HG02798 (cell line): ENCODE results near the gene FHL2.

ENCODE experiments used
- ATAC-seq: cut with Tn5 transposase; IDR thresholded peaks from one replicate; pipeline ENCODE4 v1.9.1; 2021; ENCODE audit warnings: mild to moderate bottlenecking; ENCODE audit not compliant: unreplicated experiment, poor library complexity

FHL2 gene

DNA sequence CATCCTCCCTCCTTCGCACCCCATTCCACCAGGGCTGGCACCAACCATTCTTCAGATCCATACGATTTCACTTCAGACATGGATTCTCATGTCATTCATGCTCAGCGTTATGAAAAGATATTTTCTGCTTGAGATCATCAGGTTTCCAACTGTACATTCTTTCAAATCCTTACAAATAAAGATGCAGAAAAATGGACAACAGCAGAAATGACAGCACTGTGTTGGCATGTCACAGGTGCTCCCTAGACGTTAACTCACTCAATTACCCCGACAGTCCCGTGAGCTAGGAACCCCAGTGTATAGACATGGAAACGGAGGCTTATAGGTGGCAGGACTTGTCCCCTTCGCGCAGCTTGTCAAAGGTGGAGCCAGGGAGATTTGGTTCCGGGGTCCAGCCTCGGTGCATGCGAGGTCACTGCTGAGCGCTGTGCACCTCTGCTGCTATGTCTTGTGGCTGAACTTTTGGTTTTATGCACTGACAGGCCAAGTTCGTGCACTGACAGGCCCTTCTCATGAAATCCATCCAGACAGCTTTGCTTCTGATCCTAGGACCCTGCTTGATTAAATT is 17.7 kb downstream of the FHL2 start:
- no peak for ATAC-seq

DNA sequence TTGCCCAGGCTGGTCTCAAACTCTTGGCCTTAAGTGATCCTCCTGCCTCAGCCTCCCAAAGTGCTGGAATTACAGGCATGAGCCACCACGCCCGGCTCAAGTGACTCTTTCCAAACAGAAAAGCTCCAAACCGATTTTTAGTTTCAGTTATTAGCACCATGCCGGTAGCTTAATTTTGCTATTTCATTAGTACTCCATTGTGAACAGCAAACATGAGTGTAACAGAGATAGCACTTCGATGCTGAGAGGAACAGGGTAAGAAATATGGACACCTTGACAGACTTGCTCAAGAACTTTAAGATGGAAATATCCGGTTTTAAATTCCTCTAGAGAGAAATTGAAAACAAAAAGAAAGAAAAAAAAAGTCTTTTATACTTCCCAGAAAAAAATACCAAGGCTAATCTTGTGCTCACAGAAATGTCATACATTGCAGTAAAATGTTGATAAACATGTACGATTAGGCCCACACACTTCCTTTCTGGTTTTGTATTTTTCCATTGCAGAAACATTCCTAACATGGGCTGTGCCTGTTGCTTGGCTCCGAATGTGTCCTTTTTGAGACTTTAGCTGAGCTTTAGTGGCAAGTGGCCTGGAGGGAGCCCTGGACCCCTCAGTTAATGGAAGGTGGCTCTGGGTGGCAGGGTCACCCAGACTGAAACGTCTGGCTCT is 18.3 kb downstream of the FHL2 start:
- ATAC-seq: no peak

DNA sequence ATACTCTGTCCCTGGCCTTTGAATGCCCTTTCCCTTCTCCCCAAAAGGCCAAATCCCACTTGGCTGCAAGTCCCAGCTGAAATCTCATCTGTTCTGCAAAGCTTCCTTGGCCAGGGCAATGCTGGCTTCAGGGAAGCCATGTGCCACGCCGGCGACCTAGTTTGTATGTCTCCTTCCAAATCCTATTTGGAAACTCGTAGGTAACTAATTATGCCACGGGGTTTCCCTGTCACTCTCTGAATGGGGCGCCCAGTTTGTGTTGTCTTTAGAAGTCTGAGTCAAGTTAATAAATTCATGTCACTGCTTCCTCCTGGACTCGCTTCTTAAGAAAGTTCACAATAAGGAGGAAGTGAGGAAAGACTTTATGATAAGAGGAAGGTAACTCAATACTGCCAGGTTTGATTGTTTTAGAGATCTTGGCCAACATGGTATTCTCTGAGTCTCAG is 19.1 kb downstream of the FHL2 start:
- no peak for ATAC-seq

DNA sequence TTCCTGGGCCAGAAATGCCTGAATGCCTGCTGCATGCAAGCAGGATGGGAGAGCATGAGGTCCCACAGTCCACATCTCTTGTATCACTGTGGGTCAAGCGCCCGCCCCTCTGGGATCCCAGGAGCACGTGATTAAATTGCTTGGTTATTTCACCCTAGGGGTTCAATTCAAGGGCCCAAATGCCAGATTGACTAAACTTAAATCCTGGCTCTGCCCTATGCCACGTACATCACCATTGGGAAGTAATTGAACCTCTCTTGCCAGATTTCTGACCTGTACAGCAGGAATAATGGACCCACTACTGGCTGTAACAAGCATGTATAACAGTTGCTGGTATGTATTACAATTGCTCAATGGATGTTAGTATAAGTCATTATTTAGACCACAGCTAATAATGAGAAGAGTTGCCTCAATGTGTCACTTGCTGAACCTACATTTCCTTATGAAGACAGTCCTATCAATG is 19.9 kb downstream of the FHL2 start:
- no peak for ATAC-seq

DNA sequence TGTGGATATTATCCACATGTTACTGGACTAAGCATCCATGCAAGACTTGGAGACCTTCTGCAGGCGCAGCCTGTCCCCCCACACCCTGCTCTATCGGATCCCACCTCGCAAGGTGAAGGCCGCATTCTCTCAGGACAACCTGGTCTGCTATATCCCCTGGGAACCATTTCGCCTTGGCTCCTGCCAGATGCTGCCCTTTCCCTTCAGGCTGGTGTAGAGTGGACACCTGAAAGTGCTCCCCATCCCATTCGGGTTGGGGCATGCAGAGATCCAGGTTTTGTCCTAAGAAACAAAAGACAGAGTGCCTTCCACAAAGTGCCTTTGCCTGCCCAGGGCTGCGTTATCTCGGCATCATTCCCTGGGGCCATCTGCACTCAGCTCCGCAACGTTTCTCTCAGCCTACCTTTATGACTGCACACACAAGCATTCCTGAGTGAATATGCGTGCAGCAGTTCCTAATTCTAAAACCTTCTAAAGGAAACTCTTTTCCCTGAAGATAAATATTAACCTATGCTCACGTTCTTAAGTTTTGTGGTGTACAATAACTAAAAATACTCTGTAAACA is 20.5 kb downstream of the FHL2 start:
- no peak for ATAC-seq

DNA sequence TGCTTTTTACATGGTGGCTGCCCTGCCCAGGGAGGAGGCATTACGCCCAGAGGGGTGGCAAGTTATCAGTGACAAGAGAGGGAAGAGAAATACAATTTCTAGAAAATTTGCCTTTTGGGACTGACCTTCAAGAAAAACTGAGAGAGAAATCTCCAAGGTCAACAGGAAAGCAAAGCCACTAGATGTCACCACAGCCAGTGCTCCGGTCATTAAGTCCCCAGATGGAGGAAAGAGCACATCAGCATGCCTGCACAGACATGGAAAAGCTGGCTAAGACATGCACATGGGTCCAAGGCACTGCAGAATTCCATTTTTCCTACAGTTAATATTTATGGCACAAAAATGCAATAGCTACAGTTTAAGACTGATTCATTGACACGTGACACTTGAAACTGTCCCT is 21.0 kb downstream of the FHL2 start:
- no peak for ATAC-seq

DNA sequence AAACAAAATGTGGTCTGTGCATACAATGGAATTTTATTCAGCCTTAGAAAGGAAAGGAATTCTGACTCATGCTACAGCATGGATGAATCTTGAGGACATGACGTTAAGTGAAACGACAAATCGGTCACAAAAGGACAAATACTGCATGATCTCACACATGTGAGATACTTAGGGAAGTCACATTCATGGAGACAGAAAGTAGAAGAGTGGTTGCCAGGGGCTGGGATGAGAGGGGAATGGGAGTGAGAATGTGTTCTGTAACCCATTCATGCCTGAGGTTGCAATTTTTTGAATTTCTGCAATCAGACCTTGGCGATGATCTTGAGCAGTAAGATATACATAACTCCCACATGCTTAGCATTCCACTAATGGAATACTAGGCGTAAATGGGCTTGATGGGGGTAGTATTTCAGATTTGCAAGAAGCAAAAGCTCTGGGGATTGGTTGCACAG is 22.0 kb downstream of the FHL2 start:
- ATAC-seq: no peak

DNA sequence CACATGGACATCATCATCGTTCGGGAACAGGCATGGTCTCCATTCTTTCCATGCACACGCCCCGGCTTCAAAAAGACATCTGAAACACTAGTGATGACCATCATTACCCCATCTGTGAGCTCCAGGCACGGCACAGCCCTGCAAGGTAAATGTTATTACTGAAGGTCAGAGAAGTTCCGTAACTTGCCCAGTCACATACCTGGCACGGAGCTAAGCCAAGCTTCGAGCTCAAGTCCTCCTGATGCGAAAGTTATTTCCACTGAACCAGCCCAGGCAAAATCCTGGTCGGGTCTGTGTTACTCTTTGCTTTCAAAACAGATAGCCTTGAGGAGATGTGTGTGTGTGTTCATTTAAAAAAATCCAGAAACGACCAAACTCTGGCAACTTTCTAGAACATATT is 22.8 kb downstream of the FHL2 start:
- no peak for ATAC-seq

DNA sequence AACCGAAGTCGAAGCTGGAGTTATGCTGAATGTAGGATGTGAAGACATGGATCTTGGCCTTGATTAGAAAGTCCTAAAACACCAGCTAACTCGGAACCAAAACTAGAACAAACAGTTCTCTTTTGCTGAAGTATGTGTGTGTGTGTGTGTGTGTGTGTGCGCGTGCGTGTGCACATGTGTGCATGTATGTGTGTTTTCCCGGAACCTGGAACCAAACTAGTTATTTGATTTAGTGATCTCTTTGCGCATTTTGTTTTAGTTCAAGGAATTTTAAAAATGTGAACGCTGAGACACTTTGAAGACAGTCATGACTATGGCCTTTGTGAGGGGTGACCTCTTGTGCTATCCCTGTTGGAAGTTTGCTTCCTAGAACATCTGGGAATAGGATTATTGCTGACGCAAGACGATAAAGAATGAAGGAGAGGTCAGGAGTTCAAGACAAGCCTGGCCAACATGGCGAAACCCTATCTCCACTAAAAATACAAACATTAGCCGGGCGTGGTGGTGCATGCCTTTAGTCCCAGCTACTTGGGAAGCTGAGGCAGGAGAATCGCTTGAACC is 23.8 kb downstream of the FHL2 start:
- ATAC-seq: no peak

DNA sequence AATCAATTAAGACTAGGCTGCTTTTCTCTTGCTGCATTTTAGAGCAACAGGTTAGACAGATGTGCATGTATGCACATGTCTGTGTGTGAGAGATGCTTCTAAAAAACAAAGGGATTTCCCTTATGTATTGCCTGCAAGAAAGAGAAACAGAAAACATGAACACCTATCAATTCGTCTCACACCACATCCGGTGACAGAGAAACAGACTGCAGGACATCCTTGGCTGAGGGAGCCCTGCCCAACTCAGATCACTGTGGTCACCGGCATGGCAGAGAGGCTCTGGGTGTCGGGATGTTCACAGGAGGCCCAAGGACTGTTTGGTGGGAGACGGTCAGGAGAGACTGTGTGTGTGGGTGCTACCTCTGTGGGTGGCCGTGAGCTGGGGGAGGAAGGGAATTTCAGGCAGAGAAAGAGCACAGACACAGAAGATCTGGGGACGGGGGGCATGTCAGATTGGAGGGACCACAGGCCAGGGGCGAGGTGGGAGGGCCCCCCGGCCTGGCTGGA is 24.9 kb downstream of the FHL2 start:
- peak; percentile 96 for ATAC-seq

DNA sequence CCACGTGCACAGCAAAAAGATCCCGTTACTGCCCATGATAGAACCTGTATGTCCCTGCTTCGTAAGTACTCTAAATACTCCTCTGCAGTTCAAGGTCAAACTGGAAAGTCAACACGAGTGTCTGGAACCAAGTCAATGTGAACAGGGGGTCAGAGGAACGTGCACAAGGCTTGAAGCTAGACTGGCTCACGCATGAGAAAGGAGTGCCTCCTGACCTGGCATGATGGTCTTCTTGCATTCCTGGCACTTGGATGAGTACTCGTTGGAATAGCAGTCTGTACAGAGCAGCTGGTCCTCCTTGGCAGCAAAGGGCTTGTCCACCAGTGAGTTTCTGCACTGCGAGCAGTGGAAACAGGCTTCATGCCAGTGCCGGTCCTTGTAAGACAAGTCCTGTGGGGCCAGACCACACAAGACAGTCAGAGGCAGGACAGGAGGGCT is 25.5 kb downstream of the FHL2 start:
- ATAC-seq: peak; percentile 14

DNA sequence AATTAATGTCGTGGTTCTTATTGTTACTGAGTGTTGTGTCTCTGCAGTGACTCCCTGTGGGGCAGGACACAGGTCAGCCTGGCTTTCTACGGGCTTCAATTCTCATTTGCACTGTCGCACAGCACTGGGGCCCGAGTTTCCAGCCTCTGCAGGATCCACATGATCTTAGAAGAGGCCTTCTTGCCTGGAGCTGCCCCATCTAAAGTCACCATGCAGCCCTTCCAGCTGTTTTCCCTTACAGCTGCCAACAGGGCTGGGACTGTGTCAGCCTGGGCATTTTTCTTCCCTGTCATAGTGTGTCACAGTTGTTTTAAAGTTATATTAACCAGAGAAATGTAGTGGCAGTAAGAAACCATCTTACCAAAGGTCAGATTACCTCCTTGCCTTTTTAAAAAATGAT is 27.0 kb downstream of the FHL2 start:
- ATAC-seq: no peak

DNA sequence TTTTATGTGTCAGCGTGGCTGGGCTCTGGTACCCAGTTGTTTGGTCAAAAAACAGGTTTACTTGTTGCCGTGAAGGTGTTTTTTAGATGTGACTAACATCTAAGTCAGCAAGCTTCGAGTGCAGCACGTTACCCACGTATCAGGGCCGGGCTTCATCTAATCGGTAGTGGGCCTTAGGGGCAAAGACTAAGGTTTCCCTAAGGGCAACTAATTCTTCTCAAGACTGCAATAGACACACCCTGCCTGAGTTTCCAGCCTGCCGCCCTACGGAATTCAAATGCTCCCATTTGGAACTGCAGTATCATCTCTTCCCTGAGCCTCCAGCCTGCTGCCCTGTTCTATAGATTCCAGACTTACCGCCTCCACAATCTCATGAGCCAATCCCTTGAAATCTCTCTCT is 27.7 kb downstream of the FHL2 start:
- no peak for ATAC-seq

DNA sequence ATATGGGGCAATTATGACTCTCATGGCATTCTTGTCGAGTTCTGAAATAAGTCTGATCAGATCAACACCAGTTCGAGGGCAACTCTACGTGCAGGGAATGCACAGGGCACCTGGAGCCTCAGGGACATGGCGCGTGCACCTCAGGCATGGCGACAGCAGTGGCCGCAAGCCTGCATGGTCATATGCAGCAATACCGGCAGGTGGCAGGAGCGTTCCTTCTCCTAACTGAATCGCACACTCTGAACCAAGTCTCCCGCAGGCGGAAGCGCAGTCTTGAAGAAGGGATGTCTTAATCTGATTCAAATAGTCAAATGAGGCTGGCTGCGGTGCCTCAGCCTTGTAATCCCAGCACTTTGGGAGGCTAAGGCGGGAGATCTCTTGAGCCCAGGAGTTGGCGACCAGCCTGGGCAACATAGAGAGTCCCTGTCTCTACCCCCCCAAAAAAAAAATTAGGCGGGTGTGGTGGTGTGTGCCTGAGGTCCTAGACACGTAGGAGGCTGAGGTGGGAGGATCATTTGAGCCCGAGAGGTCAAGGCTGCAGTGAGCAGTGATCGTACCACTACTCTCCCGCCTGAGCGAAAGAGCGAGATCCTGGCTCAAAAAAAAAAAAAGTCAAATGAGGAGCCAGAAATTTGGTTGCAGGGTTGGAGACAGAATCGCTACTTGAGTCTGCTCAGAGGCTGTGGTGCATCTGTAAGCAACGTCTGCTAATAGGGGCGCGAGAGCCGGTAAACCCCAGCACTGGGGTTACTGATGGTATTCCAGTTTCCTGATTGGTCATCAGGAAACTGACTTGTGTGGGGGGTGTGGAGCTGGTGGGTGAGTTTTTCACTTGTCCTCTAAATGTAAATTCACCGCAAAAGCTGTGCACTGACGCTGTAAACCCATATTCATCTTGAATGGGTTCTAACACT is 28.8 kb downstream of the FHL2 start:
- ATAC-seq: peak; percentile 84

DNA sequence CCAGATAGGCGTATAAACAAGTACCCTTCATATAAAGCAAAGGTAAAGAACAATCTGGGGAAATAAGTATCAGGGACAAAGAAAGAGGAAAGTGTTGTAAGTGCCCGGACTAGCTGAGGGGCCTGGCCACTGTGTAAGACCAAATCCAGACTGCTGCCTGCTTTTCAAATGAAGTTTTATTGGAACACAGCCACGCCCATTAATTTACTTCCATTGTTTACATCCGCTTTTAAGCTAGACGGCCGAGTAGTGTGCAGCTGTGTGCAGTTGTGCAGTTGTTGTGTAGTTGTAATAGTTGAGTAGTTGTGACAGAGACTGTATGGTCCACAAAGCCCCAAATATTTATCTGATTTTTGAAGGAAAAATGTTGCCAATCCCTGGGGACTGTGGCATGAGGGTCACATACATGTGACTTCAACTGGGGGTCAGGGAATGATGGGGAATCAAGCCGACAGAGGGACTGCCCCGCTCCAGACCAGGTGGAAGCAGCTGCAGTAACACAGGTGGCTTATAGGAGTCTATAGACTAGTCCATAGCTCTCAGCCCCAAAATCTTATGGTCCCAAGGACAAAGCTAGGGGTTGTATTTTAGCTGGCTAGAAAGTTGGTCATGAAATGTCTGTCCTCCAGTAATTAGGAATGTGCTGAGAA is 30.0 kb downstream of the FHL2 start:
- no peak for ATAC-seq

DNA sequence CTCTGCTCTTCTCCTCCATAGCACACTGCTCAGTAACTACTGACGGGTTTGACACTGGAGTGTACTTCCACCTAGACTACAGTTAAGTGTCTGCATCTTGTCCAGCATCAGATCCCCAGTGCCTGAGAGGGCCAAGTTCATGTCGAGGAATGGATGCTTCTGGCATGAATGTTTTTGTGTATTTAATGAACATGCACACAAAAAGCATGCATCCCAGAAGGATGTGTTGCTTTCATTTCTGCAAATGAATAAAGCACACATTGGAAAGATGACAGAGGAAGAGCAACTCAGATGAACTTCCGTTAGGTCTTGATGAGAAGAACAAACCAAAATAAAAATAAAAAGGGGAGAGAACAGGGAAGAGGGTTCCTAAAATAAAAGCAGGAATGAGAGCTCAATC is 33.6 kb downstream of the FHL2 start:
- no peak for ATAC-seq

DNA sequence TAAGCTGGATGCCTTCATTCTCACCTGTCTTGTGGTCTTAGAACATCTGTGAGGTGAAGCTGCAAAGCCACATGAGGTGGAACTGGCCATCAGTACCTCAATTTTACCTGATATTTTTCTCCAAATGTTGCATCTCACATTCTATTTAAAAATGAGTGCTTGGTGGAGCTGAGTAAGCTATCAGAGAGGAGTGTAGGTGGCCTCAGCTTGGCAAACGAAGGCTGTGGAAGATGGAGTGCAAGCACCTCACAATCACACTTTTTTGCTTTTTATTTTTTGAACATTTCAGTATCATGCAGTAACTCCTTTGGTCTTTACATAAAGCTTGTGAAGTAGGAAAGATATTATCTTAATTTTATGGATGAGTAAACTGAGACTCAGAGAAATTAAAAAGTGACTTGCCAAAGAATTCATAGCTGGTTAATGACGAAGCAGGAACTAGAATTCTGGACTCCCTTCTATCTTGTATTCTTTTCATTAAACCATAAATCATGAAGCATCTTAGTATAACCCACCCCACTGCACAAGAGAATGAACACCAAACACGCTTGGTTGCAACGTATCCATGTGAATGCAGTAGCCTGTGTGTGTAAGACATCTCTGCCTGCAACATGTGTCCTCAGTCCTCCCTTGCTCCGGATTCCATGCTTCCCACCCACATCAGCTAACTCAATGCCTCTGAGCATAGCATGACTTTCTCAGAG is 34.3 kb downstream of the FHL2 start:
- ATAC-seq: no peak

DNA sequence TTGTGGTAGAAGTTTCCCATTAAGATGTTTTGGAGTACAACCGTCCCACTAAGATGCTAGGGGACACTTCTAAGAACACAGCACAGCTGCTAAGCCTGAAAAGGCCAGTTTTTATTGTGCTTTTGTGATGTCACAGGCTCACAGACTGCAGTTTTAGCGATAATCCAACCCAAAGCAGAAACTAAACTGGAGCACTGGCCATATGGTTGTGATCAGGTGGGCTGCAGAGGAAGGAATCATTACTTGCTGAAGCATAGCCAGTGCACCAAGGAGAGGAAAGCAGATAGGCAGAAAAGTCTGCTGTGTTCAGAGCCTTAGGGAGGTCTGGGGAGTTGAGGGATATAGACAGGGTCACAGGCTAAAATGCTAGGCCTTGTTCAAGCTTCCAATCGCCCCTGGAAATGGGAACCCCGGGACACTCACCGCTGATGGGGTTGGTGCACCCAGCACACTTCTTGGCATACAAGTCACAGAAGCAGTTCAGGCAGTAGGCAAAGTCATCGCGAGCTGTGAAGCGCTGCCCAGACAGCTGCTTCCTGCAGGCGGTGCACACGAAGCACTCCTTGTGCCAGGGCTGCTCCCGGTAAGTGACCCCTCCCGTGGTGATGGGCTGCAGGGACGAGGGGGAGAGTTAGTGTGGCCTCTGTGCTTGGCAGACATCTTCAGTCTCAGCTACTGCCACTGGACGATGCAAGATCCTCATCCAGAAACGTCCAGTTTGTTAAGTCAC is 35.8 kb downstream of the FHL2 start:
- no peak for ATAC-seq
